ENCODE results near the gene SLC9A3.

Gene SLC9A3

GRCh38 chr5:447501-447900, 76.7 kb downstream of the SLC9A3 start:
- Mint-ChIP-seq H3K27me3 (ENCODE audit: low read depth) (no peaks in the 10 kb centered on the region), H3K4me1 (ENCODE audit: low read depth) (peaks cover 32% of the 10 kb centered on the region), H3K27ac (peak overlapping the region; percentile 45), H3K36me3 (ENCODE audit: low read depth) (peaks cover 60% of the 10 kb centered on the region), H3K4me3 (no peak overlapping the region), H3K9me3 (peaks cover 24% of the 10 kb centered on the region)

GRCh38 chr5:446883-447263, 77.4 kb downstream of the SLC9A3 start:
- H3K4me1 Mint-ChIP-seq (ENCODE audit: low read depth): peaks cover 31% of the 10 kb centered on the region
- H3K27me3 Mint-ChIP-seq (ENCODE audit: low read depth): no peaks in the 10 kb centered on the region
- H3K36me3 Mint-ChIP-seq (ENCODE audit: low read depth): peaks cover 54% of the 10 kb centered on the region
- peaks cover 18% of the 10 kb centered on the region for H3K9me3 Mint-ChIP-seq
- H3K4me3 Mint-ChIP-seq: no peak overlapping the region
- no peak overlapping the region for H3K27ac Mint-ChIP-seq

- H3K4me1 Mint-ChIP-seq (ENCODE audit: low read depth): peaks cover 33% of the 10 kb centered on the region
- H3K27me3 Mint-ChIP-seq (ENCODE audit: low read depth): no peaks in the 10 kb centered on the region
- H3K36me3 Mint-ChIP-seq (ENCODE audit: low read depth): peaks cover 48% of the 10 kb centered on the region
- H3K27ac Mint-ChIP-seq: no peak overlapping the region
- peaks cover 12% of the 10 kb centered on the region for H3K9me3 Mint-ChIP-seq
- peak overlapping the region; percentile 17 for H3K4me3 Mint-ChIP-seq
These were observed 78.0 kb downstream of the SLC9A3 start for GRCh38 chr5:446066-446882.

- Mint-ChIP-seq H3K4me1 (ENCODE audit: low read depth) (peaks cover 36% of the 10 kb centered on the region), H3K27me3 (ENCODE audit: low read depth) (no peaks in the 10 kb centered on the region), H3K9me3 (peaks cover 6% of the 10 kb centered on the region), H3K36me3 (ENCODE audit: low read depth) (peaks cover 41% of the 10 kb centered on the region), H3K4me3 (peak overlapping the region; percentile 17), H3K27ac (no peak overlapping the region)
These were observed 78.7 kb downstream of the SLC9A3 start for GRCh38 chr5:445591-445990.

- peaks cover 30% of the 10 kb centered on the region for H3K36me3 Mint-ChIP-seq (ENCODE audit: low read depth)
- H3K27me3 Mint-ChIP-seq (ENCODE audit: low read depth): no peaks in the 10 kb centered on the region
- H3K4me3 Mint-ChIP-seq: peak overlapping the region; percentile 85
- H3K27ac Mint-ChIP-seq: peak overlapping the region; percentile 23
- H3K9me3 Mint-ChIP-seq: no peaks in the 10 kb centered on the region
- peaks cover 36% of the 10 kb centered on the region for H3K4me1 Mint-ChIP-seq (ENCODE audit: low read depth)
These were observed 80.0 kb downstream of the SLC9A3 start for GRCh38 chr5:444226-444625.

- no peaks in the 10 kb centered on the region for H3K27me3 Mint-ChIP-seq (ENCODE audit: low read depth)
- peak overlapping the region; percentile 57 for H3K27ac Mint-ChIP-seq
- H3K9me3 Mint-ChIP-seq: no peaks in the 10 kb centered on the region
- H3K4me3 Mint-ChIP-seq: peak overlapping the region; percentile 98
- H3K36me3 Mint-ChIP-seq (ENCODE audit: low read depth): peaks cover 22% of the 10 kb centered on the region
- peaks cover 34% of the 10 kb centered on the region for H3K4me1 Mint-ChIP-seq (ENCODE audit: low read depth)
These were observed 80.8 kb downstream of the SLC9A3 start for GRCh38 chr5:443239-444151.

GRCh38 chr5:442335-443238, 81.7 kb downstream of the SLC9A3 start, which contains the start of gene EXOC3:
Gene EXOC3 (plus strand): TSS chr5:443176. CDS start chr5:446206, 3,030 bp downstream.
- Mint-ChIP-seq H3K27me3 (ENCODE audit: low read depth) (no peaks in the 10 kb centered on the region), H3K4me1 (ENCODE audit: low read depth) (peaks cover 31% of the 10 kb centered on the region), H3K4me3 (peak within 1 kb of the TSS; percentile 98), H3K9me3 (no peaks in the 10 kb centered on the region), H3K27ac (peak within 1 kb of the TSS; percentile 95), H3K36me3 (ENCODE audit: low read depth) (peaks cover 15% of the 10 kb centered on the region)

GRCh38 chr5:441996-442334, 82.3 kb downstream of the SLC9A3 start:
- Mint-ChIP-seq H3K4me1 (ENCODE audit: low read depth) (peaks cover 30% of the 10 kb centered on the region), H3K27ac (peak overlapping the region; percentile 72), H3K9me3 (no peaks in the 10 kb centered on the region), H3K4me3 (peak overlapping the region; percentile 98), H3K36me3 (ENCODE audit: low read depth) (peaks cover 13% of the 10 kb centered on the region), H3K27me3 (ENCODE audit: low read depth) (no peaks in the 10 kb centered on the region)

GRCh38 chr5:440401-441201, 83.6 kb downstream of the SLC9A3 start:
- Mint-ChIP-seq H3K27me3 (ENCODE audit: low read depth) (no peaks in the 10 kb centered on the region), H3K4me1 (ENCODE audit: low read depth) (peaks cover 23% of the 10 kb centered on the region), H3K36me3 (ENCODE audit: low read depth) (peaks cover 5% of the 10 kb centered on the region), H3K27ac (peak overlapping the region; percentile 11), H3K9me3 (no peaks in the 10 kb centered on the region), H3K4me3 (no peak overlapping the region)

- peaks cover under 1% of the 10 kb centered on the region for H3K36me3 Mint-ChIP-seq (ENCODE audit: low read depth)
- H3K27me3 Mint-ChIP-seq (ENCODE audit: low read depth): no peaks in the 10 kb centered on the region
- H3K4me1 Mint-ChIP-seq (ENCODE audit: low read depth): peaks cover 18% of the 10 kb centered on the region
- no peak overlapping the region for H3K4me3 Mint-ChIP-seq
- no peaks in the 10 kb centered on the region for H3K9me3 Mint-ChIP-seq
- no peak overlapping the region for H3K27ac Mint-ChIP-seq
These were observed 84.6 kb downstream of the SLC9A3 start for GRCh38 chr5:439636-440035.

GRCh38 chr5:439181-439580, 85.1 kb downstream of the SLC9A3 start:
- Mint-ChIP-seq H3K4me1 (ENCODE audit: low read depth) (peaks cover 15% of the 10 kb centered on the region), H3K27ac (no peak overlapping the region), H3K27me3 (ENCODE audit: low read depth) (no peaks in the 10 kb centered on the region)

GRCh38 chr5:438481-438981, 85.7 kb downstream of the SLC9A3 start:
- H3K4me1 Mint-ChIP-seq (ENCODE audit: low read depth): peaks cover 14% of the 10 kb centered on the region
- H3K27me3 Mint-ChIP-seq (ENCODE audit: low read depth): no peaks in the 10 kb centered on the region
- H3K27ac Mint-ChIP-seq: no peak overlapping the region
- H3K36me3 Mint-ChIP-seq (ENCODE audit: low read depth): no peaks in the 10 kb centered on the region
- H3K4me3 Mint-ChIP-seq: no peak overlapping the region
- no peaks in the 10 kb centered on the region for H3K9me3 Mint-ChIP-seq

More at GRCh38 chr5:439181-439580, 85.1 kb downstream of the SLC9A3 start:
- Mint-ChIP-seq H3K4me3 (no peak overlapping the region), H3K36me3 (ENCODE audit: low read depth) (no peaks in the 10 kb centered on the region), H3K9me3 (no peaks in the 10 kb centered on the region)

- no peaks in the 10 kb centered on the region for H3K9me3 Mint-ChIP-seq
- H3K4me3 Mint-ChIP-seq: no peak overlapping the region
- no peaks in the 10 kb centered on the region for H3K27me3 Mint-ChIP-seq (ENCODE audit: low read depth)
- peaks cover 10% of the 10 kb centered on the region for H3K4me1 Mint-ChIP-seq (ENCODE audit: low read depth)
- no peak overlapping the region for H3K27ac Mint-ChIP-seq
- H3K36me3 Mint-ChIP-seq (ENCODE audit: low read depth): no peaks in the 10 kb centered on the region
These were observed 86.9 kb downstream of the SLC9A3 start for GRCh38 chr5:437281-437771.
